HepG2 (cell line): ENCODE data around the gene APOC1. TPM values are rescaled to one million over a fixed set of nuclear protein-coding genes. Genes with fewer than 3 reads are reported as not detected.

Experiments
- BCL6 ChIP-seq: IDR thresholded peaks from 2 replicates; pipeline ENCODE4 v1.6.1; 2016; ENCODE audit warnings: missing genetic modification reagents, missing compliant biosample characterization
- CREB1 ChIP-seq, 2 experiments: fragments of 450-650 bp in 1 of 2; IDR thresholded peaks; 2 replicates each; pipeline ENCODE4 v1.6.1; 2016 to 2017; ENCODE audit warnings: control low read depth in 1 of 2, mild to moderate bottlenecking in 1 of 2, missing compliant biosample characterization in 1 of 2, missing genetic modification characterization in 1 of 2
- GTF3A ChIP-seq: sonication (generic); formaldehyde crosslinking; conservative IDR thresholded peaks from 2 replicates; pipeline ENCODE4 v1.4.0; 2020; ENCODE audit warnings: mild to moderate bottlenecking, missing genetic modification reagents
- KLF15 ChIP-seq: sonication (generic); formaldehyde crosslinking; IDR thresholded peaks from 2 replicates; pipeline ENCODE4 v1.8.1; 2023; ENCODE audit warnings: borderline replicate concordance, mild to moderate bottlenecking, inconsistent platforms, missing genetic modification reagents, mixed read lengths
- MXD1 ChIP-seq: sonication (generic); formaldehyde crosslinking; IDR thresholded peaks from 2 replicates; pipeline ENCODE4 v1.4.0; 2020; ENCODE audit warnings: mild to moderate bottlenecking, missing genetic modification reagents
- MXD3 ChIP-seq: IDR thresholded peaks from 2 replicates; pipeline ENCODE4 v1.6.1; 2016; ENCODE audit warnings: mild to moderate bottlenecking, missing biosample characterization, missing genetic modification reagents
- MYNN ChIP-seq: sonication (generic); formaldehyde crosslinking; IDR thresholded peaks from 2 replicates; pipeline ENCODE4 v1.4.0; 2020; ENCODE audit warnings: mild to moderate bottlenecking, low read depth, missing genetic modification reagents
- PCBP2 ChIP-seq: fragments of 200-400 bp; formaldehyde crosslinking; optimal IDR thresholded peaks from 2 replicates; pipeline ENCODE3; 2018; ENCODE audit warnings: low read length, low read depth; ENCODE audit not compliant: poor library complexity, severe bottlenecking
- RBM22 ChIP-seq: fragments of 200-400 bp; formaldehyde crosslinking; optimal IDR thresholded peaks from 2 replicates; pipeline ENCODE3; 2017; ENCODE audit warnings: mild to moderate bottlenecking, low read length, moderate library complexity
- SRF ChIP-seq: IDR thresholded peaks from 2 replicates; pipeline ENCODE4 v1.6.1; 2011; ENCODE audit warnings: mild to moderate bottlenecking, low read depth, low read length, moderate library complexity
- TARDBP ChIP-seq: sonication (generic); formaldehyde crosslinking; IDR thresholded peaks from 2 replicates; pipeline ENCODE4 v1.8.0; 2022; ENCODE audit warnings: mild to moderate bottlenecking, missing genetic modification reagents
- TBX3 ChIP-seq: fragments of 450-650 bp; IDR thresholded peaks from 2 replicates; pipeline ENCODE4 v1.6.1; 2017; ENCODE audit warnings: antibody characterized with exemption, mild to moderate bottlenecking, inconsistent platforms, borderline replicate concordance
- TCF7L2 ChIP-seq: IDR thresholded peaks from 2 replicates; pipeline ENCODE4 v1.6.1; 2011; ENCODE audit warnings: mild to moderate bottlenecking, low read depth, low read length, moderate library complexity
- U2AF2 ChIP-seq: fragments of 200-400 bp; formaldehyde crosslinking; IDR thresholded peaks from 2 replicates; pipeline ENCODE4 v1.6.1; 2017; ENCODE audit warnings: low read depth, mild to moderate bottlenecking, low read length
- ZFX ChIP-seq: sonication (generic); formaldehyde crosslinking; IDR thresholded peaks from 2 replicates; pipeline ENCODE4 v1.4.0; 2020; ENCODE audit warnings: mild to moderate bottlenecking, low read depth, missing genetic modification reagents, moderate library complexity
- ZMYM2 ChIP-seq: sonication (generic); formaldehyde crosslinking; IDR thresholded peaks from 2 replicates; pipeline ENCODE4 v1.8.0; 2022; ENCODE audit warnings: mild to moderate bottlenecking, missing genetic modification reagents
- ZNF160 ChIP-seq: sonication (generic); formaldehyde crosslinking; IDR thresholded peaks from 2 replicates; pipeline ENCODE4 v1.8.0; 2022; ENCODE audit warnings: mild to moderate bottlenecking, inconsistent platforms, missing genetic modification reagents
- ZNF230 ChIP-seq: sonication (generic); formaldehyde crosslinking; IDR thresholded peaks from 2 replicates; pipeline ENCODE4 v1.4.0; 2020; ENCODE audit warnings: mild to moderate bottlenecking, missing genetic modification reagents
- ZNF30 ChIP-seq: sonication (generic); formaldehyde crosslinking; IDR thresholded peaks from 2 replicates; pipeline ENCODE4 v1.5.0; 2020; ENCODE audit warnings: mild to moderate bottlenecking, missing genetic modification reagents
- ZNF512 ChIP-seq: sonication (generic); formaldehyde crosslinking; IDR thresholded peaks from 2 replicates; pipeline ENCODE4 v1.4.0; 2020; ENCODE audit warnings: mild to moderate bottlenecking, missing genetic modification reagents
- ZNF512B ChIP-seq: sonication (generic); formaldehyde crosslinking; IDR thresholded peaks from 2 replicates; pipeline ENCODE4 v1.5.1; 2020; ENCODE audit warnings: missing genetic modification reagents, mild to moderate bottlenecking, borderline replicate concordance
- ZNF605 ChIP-seq: sonication (generic); formaldehyde crosslinking; IDR thresholded peaks from 2 replicates; pipeline ENCODE4 v1.8.0; 2022; ENCODE audit warnings: mild to moderate bottlenecking, missing genetic modification reagents
- ZNF782 ChIP-seq: sonication (generic); formaldehyde crosslinking; IDR thresholded peaks from 2 replicates; pipeline ENCODE4 v1.4.0; 2020; ENCODE audit warnings: missing genetic modification reagents, mild to moderate bottlenecking, borderline replicate concordance
- ZNF788 ChIP-seq: sonication (generic); formaldehyde crosslinking; IDR thresholded peaks from 2 replicates; pipeline ENCODE4 v1.5.0; 2020; ENCODE audit warnings: mild to moderate bottlenecking, missing genetic modification reagents, borderline replicate concordance
- polyA plus RNA-seq, 8 experiments: library from polyadenylated mRNA; depleted of rRNA in 3 of 8; stranded (reverse) in 7 of 8; unstranded in 1 of 8; fragments of >200 nt; fragmentation: Illumina TruSeq in 4 of 8; extraction: Trizol in 4 of 8; gene quantifications; 2 replicates each; pipeline versions ENCODE4 v1.2.1 to v1.2.3, GENCODE V29; 2011 to 2016; ENCODE audit warnings: low read depth in 4 of 8, missing spikeins in 1 of 8, mixed read lengths in 1 of 8; ENCODE audit not compliant: insufficient read depth in 1 of 8
- total RNA-seq, 5 experiments: library from RNA; depleted of rRNA; stranded (reverse); fragments of >200 nt; fragmentation: Illumina TruSeq; extraction: Trizol; gene quantifications; 2 replicates each; pipeline ENCODE4 v1.2.3, GENCODE V29; 2016; ENCODE audit warnings: low read depth in 1 of 5

Gene APOC1
- total and polyA plus RNA-seq, 2 of the 13 experiments (the other 11 are each of a cell fraction or from before 2014, with no cell fraction given) = 600 to 1,235 TPM

GRCh38 chr19:44954649-44955504 is 40.5 kb downstream of the APOC1 start, which contains the start of gene CLPTM1 (continued):
- no peak for TF ChIP-seq ZNF30 (CRISPR knock-in tag)
- TF ChIP-seq TARDBP (CRISPR knock-in tag) = peak; percentile 85
- TF ChIP-seq PCBP2 = no peak
- no peak for TF ChIP-seq MXD1 (CRISPR knock-in tag)
- no peak for TF ChIP-seq ZNF512 (CRISPR knock-in tag)
- peak; percentile 72; the same call in 1 of the 2 replicates for TF ChIP-seq CREB1 (IDR thresholded peaks at IDR 0.05)
- TF ChIP-seq CREB1 (CRISPR knock-in tag; IDR thresholded peaks at IDR 0.05) = peak; percentile 96
- TF ChIP-seq ZFX (CRISPR knock-in tag) = peak; percentile 63
- 0 out of 2 replicates have a peak, but pooled peaks have one; percentile 14 for TF ChIP-seq BCL6 (CRISPR knock-in tag)
- no peak for TF ChIP-seq MYNN (CRISPR knock-in tag)
- no peak; the same call in 1 of the 2 replicates for TF ChIP-seq KLF15 (CRISPR knock-in tag)
- TF ChIP-seq ZNF230 (CRISPR knock-in tag) = 0 out of 2 replicates have a peak, but pooled peaks have one; percentile 39
- no peak; the same call in 1 of the 2 replicates for TF ChIP-seq ZNF788 (CRISPR knock-in tag)
- TF ChIP-seq MXD3 (CRISPR knock-in tag) = no peak
- no peak for TF ChIP-seq TCF7L2
- peak; percentile 40; the same call in 1 of the 2 replicates for TF ChIP-seq ZNF782 (CRISPR knock-in tag)
- TF ChIP-seq TBX3 = peak; percentile 18; the same call in 1 of the 2 replicates
- 0 out of 2 replicates have a peak, but pooled peaks have one; percentile 42 for TF ChIP-seq ZMYM2 (CRISPR knock-in tag)
- TF ChIP-seq RBM22 = no peak
- TF ChIP-seq ZNF160 (CRISPR knock-in tag) = no peak; the same call in 1 of the 2 replicates
- no peak for TF ChIP-seq ZNF512B (CRISPR knock-in tag)
- 0 out of 2 replicates have a peak, but pooled peaks have one; percentile 15 for TF ChIP-seq GTF3A
- no peak for TF ChIP-seq U2AF2
- TF ChIP-seq SRF = 0 out of 2 replicates have a peak, but pooled peaks have one; percentile 34
- TF ChIP-seq ZNF605 = peak; percentile 74
